ENCODE data around the gene RNU2-63P. TPM values are rescaled to one million over a fixed set of nuclear protein-coding genes. Genes with fewer than 3 reads are reported as not detected.
"Not testable (repeated sequence)": the region's sequence is repeated elsewhere in the genome, so short reads cannot be mapped to it uniquely, and the experiment has no call there.

RNU2-63P gene
- total RNA-seq, 1 experiment from 2014 or later, result 5.0 TPM

DNA sequence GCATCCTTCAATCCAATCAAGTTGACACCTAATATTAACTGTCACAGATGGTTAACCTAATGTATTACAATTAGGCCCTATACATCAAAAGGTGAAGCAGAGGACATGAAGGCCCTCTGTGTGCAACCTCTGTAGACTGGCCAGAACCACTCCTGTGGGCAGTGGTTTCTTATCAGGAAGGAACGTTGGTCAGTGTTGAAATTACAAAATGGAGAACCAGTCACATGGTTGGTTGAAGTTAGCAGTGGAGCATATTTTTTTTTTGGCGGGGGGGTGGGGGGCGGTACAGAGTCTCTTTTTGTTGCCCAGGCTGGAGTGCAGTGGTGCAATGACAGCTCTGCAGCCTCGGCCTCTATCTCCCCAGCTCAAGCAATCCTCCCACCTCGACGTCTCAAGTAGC lies 19.8 kb downstream of the RNU2-63P start:
- TF ChIP-seq, protein P1, sequence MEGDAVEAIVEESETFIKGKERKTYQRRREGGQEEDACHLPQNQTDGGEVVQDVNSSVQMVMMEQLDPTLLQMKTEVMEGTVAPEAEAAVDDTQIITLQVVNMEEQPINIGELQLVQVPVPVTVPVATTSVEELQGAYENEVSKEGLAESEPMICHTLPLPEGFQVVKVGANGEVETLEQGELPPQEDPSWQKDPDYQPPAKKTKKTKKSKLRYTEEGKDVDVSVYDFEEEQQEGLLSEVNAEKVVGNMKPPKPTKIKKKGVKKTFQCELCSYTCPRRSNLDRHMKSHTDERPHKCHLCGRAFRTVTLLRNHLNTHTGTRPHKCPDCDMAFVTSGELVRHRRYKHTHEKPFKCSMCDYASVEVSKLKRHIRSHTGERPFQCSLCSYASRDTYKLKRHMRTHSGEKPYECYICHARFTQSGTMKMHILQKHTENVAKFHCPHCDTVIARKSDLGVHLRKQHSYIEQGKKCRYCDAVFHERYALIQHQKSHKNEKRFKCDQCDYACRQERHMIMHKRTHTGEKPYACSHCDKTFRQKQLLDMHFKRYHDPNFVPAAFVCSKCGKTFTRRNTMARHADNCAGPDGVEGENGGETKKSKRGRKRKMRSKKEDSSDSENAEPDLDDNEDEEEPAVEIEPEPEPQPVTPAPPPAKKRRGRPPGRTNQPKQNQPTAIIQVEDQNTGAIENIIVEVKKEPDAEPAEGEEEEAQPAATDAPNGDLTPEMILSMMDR (IDR thresholded peaks at IDR 0.05; ENCODE audit: unreplicated experiment), result no peak
- POLR2A ChIA-PET, result no interaction called here
- no TSS peak for BruUV-seq (replicated peaks)
- Mint-ChIP-seq H3K27me3 (ENCODE audit: insufficient read depth, unreplicated experiment) (no peaks in the 10 kb centered on the region), H3K27ac (ENCODE audit: low read depth, unreplicated experiment) (no peak overlapping the region), H3K36me3 (ENCODE audit: insufficient read depth, unreplicated experiment) (no peaks in the 10 kb centered on the region), H3K9me3 (ENCODE audit: unreplicated experiment) (no peaks in the 10 kb centered on the region), H3K4me3 (ENCODE audit: unreplicated experiment) (no peak overlapping the region), H3K4me1 (ENCODE audit: insufficient read depth, unreplicated experiment) (no peaks in the 10 kb centered on the region)
- intact Hi-C loops (cut with micrococcal nuclease), result no loop called here
- peak; percentile 15 for DNase-seq (ENCODE audit: unreplicated experiment)
- CTCF ChIA-PET, result interaction anchor here (1.4 kb wide), 1 partner anchor 9 kb away, joined by 3 read pairs; no protein-coding TSS in a partner anchor

DNA sequence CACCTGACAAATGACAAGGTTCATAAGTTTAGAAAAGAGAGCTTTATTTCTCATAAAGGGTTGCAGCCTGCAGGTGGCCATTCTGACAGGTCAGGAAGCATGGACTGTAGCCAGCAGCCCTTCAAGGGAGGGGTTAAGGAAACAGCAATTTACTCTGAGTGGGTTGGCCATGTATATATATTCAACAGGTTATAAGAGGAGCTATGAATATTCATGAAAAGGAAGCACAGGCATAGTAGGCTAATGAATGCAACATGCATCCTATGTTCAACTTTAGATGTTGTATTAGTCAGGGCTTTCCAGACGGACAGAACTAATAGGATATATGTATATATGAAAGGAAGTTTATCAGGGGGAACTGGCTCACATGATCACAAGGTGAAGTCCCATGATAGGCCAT lies 20.6 kb downstream of the RNU2-63P start:
- Mint-ChIP-seq H3K4me3 (ENCODE audit: unreplicated experiment) (no peak overlapping the region), H3K36me3 (ENCODE audit: insufficient read depth, unreplicated experiment) (no peaks in the 10 kb centered on the region), H3K27me3 (ENCODE audit: insufficient read depth, unreplicated experiment) (no peaks in the 10 kb centered on the region), H3K27ac (ENCODE audit: low read depth, unreplicated experiment) (no peak overlapping the region), H3K9me3 (ENCODE audit: unreplicated experiment) (no peaks in the 10 kb centered on the region), H3K4me1 (ENCODE audit: insufficient read depth, unreplicated experiment) (no peaks in the 10 kb centered on the region)
- TF ChIP-seq, protein P1 (IDR thresholded peaks at IDR 0.05; ENCODE audit: unreplicated experiment), result no peak
- intact Hi-C loops (cut with micrococcal nuclease), result no loop called here
- CTCF ChIA-PET, result interaction anchor here (1.4 kb wide), 1 partner anchor 10 kb away, joined by 3 read pairs; no protein-coding TSS in a partner anchor
- no peak for DNase-seq (ENCODE audit: unreplicated experiment)
- no TSS peak for BruUV-seq (replicated peaks)
- POLR2A ChIA-PET, result interaction anchor here (0.7 to 0.8 kb wide), 2 partner anchors 20 to 247 kb away, joined by 4 read pairs; partner anchors contain the start of gene RNU2-63P

DNA sequence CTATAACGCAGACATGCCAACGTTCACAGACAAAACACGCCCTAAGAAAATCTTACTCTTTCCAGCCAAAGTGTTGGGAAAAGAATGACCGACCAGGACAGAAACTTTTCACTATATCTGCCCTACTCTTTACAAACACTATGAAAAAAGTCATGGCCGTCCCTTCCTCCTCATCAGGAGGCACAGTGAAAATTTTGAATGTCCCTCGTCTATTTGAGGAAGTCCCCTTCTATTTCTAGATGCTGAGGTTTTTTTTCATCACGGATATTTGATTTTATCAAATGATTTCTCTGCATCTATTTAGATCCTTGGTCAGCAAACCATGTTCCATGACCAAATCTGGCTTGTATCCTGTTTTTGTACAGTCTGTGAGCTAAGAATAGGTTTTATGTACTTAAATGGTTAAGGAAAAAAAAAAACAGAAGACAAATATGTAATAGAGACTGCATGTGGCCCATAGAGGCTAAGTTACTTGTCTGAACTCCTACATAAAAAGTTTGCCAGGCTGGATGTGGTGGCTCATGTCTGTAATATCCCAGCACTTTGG lies 22.0 kb downstream of the RNU2-63P start:
- intact Hi-C loops (cut with micrococcal nuclease); H3K4me1 Mint-ChIP-seq (ENCODE audit: insufficient read depth, unreplicated experiment); CTCF ChIA-PET; H3K27me3 Mint-ChIP-seq (ENCODE audit: insufficient read depth, unreplicated experiment); POLR2A ChIA-PET; H3K9me3 Mint-ChIP-seq (ENCODE audit: unreplicated experiment); BruUV-seq (replicated peaks); DNase-seq (ENCODE audit: unreplicated experiment); H3K36me3 Mint-ChIP-seq (ENCODE audit: insufficient read depth, unreplicated experiment); H3K27ac Mint-ChIP-seq (ENCODE audit: low read depth, unreplicated experiment); H3K4me3 Mint-ChIP-seq (ENCODE audit: unreplicated experiment): not testable (repeated sequence)

DNA sequence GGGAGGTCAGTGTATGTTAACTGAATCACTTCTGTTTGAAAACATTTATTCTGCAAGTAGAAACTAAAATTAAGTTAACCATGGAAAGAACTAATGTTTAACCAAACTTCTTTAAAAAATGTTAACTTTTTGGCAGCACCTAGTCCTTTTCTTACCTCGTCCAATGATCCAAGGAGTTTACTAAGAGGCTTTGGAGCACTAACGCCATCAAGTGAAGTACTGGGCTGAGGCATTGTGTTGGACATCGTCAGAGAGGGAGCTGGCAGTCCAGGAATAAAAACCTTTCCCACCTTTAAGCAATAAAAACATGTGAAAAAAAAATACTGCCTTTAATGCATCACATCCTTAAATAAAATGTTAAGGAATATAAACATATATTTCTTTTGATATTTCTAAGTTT lies 23.8 kb downstream of the RNU2-63P start:
- H3K9me3 Mint-ChIP-seq (ENCODE audit: unreplicated experiment); BruUV-seq (replicated peaks); intact Hi-C loops (cut with micrococcal nuclease); POLR2A ChIA-PET; DNase-seq (ENCODE audit: unreplicated experiment); H3K36me3 Mint-ChIP-seq (ENCODE audit: insufficient read depth, unreplicated experiment); H3K4me1 Mint-ChIP-seq (ENCODE audit: insufficient read depth, unreplicated experiment); CTCF ChIA-PET; H3K27me3 Mint-ChIP-seq (ENCODE audit: insufficient read depth, unreplicated experiment); H3K27ac Mint-ChIP-seq (ENCODE audit: low read depth, unreplicated experiment); H3K4me3 Mint-ChIP-seq (ENCODE audit: unreplicated experiment): not testable (repeated sequence)

DNA sequence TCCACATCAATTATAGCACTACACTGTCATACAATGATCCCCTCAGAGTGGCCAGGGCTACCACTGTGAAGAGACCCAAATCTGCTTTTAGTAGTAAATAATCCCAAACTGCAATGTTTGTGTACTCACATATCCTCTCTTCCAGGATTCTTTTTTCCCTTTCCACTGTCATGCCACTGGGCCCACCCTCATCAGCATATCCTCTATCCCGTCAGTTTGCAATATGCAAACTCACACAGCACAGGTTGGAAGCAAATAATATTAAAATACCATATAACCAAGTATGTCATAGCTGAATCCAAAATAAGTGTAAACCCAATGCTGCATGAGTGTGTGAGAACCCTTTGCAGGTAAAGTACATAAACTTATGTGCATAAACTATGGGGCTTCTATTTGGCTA lies 28.9 kb downstream of the RNU2-63P start:
- intact Hi-C loops (cut with micrococcal nuclease); POLR2A ChIA-PET; H3K4me3 Mint-ChIP-seq (ENCODE audit: unreplicated experiment): not testable (repeated sequence)

DNA sequence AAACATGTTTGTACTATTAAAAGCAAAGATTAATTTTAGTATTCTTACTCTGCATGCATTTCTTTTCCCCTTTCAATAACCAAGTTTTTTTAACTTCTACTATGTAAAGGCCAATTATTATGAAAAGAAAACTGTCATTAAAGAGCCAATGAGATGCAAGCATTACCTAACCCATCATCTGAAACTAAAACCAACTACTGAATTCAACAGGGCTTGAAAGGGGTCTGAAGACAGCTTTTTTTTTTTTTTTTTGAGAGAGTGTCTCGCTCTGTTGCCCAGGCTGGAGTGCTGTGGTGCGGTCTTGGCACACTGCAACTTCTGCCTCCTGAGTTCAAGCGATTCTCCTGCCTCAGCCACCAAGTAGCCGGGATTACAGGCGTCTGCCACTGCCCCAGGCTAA lies 30.4 kb downstream of the RNU2-63P start:
- H3K36me3 Mint-ChIP-seq (ENCODE audit: insufficient read depth, unreplicated experiment); H3K27ac Mint-ChIP-seq (ENCODE audit: low read depth, unreplicated experiment); H3K27me3 Mint-ChIP-seq (ENCODE audit: insufficient read depth, unreplicated experiment); intact Hi-C loops (cut with micrococcal nuclease); H3K4me1 Mint-ChIP-seq (ENCODE audit: insufficient read depth, unreplicated experiment); BruUV-seq (replicated peaks); H3K9me3 Mint-ChIP-seq (ENCODE audit: unreplicated experiment); POLR2A ChIA-PET; DNase-seq (ENCODE audit: unreplicated experiment); H3K4me3 Mint-ChIP-seq (ENCODE audit: unreplicated experiment); CTCF ChIA-PET: not testable (repeated sequence)

More for the DNA sequence above, 28.9 kb downstream of the RNU2-63P start:
- H3K27me3 Mint-ChIP-seq (ENCODE audit: insufficient read depth, unreplicated experiment); H3K36me3 Mint-ChIP-seq (ENCODE audit: insufficient read depth, unreplicated experiment); BruUV-seq (replicated peaks); CTCF ChIA-PET; H3K27ac Mint-ChIP-seq (ENCODE audit: low read depth, unreplicated experiment); H3K4me1 Mint-ChIP-seq (ENCODE audit: insufficient read depth, unreplicated experiment); H3K9me3 Mint-ChIP-seq (ENCODE audit: unreplicated experiment); DNase-seq (ENCODE audit: unreplicated experiment): not testable (repeated sequence)

DNA sequence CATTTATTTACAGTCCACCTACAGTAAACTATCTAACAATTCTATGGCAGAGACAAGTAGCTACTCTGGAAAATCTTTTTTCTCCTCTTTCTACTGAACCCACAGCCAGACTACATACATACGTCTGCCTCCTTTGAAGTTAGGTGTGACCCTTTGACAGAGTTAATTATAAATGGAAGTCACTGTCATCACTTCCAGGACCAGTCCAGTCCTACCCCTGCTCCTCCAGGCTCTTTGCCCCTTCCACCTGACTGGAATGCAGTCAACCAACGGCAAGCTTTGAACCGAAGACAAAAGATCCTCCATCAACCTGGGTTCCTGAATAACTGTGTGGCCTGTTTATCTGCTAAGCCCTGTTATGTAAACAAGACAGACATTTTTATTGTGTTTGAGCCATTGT lies 35.2 kb downstream of the RNU2-63P start:
- H3K27ac Mint-ChIP-seq (ENCODE audit: low read depth, unreplicated experiment); H3K27me3 Mint-ChIP-seq (ENCODE audit: insufficient read depth, unreplicated experiment); BruUV-seq (replicated peaks); H3K4me1 Mint-ChIP-seq (ENCODE audit: insufficient read depth, unreplicated experiment); H3K36me3 Mint-ChIP-seq (ENCODE audit: insufficient read depth, unreplicated experiment); H3K4me3 Mint-ChIP-seq (ENCODE audit: unreplicated experiment); DNase-seq (ENCODE audit: unreplicated experiment); intact Hi-C loops (cut with micrococcal nuclease); CTCF ChIA-PET; POLR2A ChIA-PET; H3K9me3 Mint-ChIP-seq (ENCODE audit: unreplicated experiment): not testable (repeated sequence)

DNA sequence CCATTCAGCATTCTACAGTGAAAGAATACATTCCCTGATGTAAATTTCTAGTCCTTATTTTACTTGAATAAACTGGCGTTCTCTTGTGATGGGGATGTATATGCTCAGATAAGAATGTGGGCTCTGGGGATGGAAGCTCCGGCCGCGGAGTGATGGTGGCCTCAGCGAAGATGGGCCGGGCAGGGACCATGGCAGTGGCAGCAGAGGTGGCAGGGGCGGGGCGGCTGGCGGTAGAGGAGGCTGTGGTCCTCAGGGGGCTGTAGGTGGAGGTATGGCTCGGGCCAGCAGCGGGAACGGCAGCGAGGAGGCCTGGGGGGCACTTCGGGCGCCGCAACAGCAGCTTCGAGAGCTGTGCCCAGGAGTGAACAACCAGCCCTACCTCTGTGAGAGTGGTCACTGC lies 44.0 kb downstream of the RNU2-63P start:
- H3K9me3 Mint-ChIP-seq (ENCODE audit: unreplicated experiment); H3K27me3 Mint-ChIP-seq (ENCODE audit: insufficient read depth, unreplicated experiment); BruUV-seq (replicated peaks); DNase-seq (ENCODE audit: unreplicated experiment); intact Hi-C loops (cut with micrococcal nuclease); H3K36me3 Mint-ChIP-seq (ENCODE audit: insufficient read depth, unreplicated experiment); POLR2A ChIA-PET; CTCF ChIA-PET; H3K4me1 Mint-ChIP-seq (ENCODE audit: insufficient read depth, unreplicated experiment); H3K27ac Mint-ChIP-seq (ENCODE audit: low read depth, unreplicated experiment); H3K4me3 Mint-ChIP-seq (ENCODE audit: unreplicated experiment): not testable (repeated sequence)

Measured in MCF 10A (cell line).